HT1080 (cell line): ENCODE data around the gene COQ4. TPM values are rescaled to one million over a fixed set of nuclear protein-coding genes. Genes with fewer than 3 reads are reported as not detected.

Experiments used
- DNase-seq: peaks from one replicate; pipeline ENCODE4 v3.0.0-alpha.2; 2015; ENCODE audit warnings: low read depth
- total RNA-seq: library from RNA; depleted of rRNA; stranded (reverse); fragments of >200 nt; shearing (Covaris generic); gene quantifications from 2 replicates; pipeline ENCODE4 v1.2.3, GENCODE V29; 2014

Gene COQ4
- total RNA-seq, 1 experiment from 2014 or later: 77.9 TPM

- no peak for DNase-seq
Measured at GRCh38 chr9:128340691-128341434, 18.2 kb downstream of the COQ4 start.

- peak; percentile 68 for DNase-seq
Measured at GRCh38 chr9:128341435-128341849, 18.8 kb downstream of the COQ4 start.

GRCh38 chr9:128342971-128343680, 20.5 kb downstream of the COQ4 start:
- no peak for DNase-seq

- DNase-seq: no peak
Measured at GRCh38 chr9:128343855-128344254, 21.2 kb downstream of the COQ4 start.

GRCh38 chr9:128344931-128345605, 22.4 kb downstream of the COQ4 start:
- no peak for DNase-seq

GRCh38 chr9:128349125-128349524, 26.5 kb downstream of the COQ4 start:
- no peak for DNase-seq

GRCh38 chr9:128349772-128350171, 27.1 kb downstream of the COQ4 start:
- DNase-seq: no peak

GRCh38 chr9:128355451-128355850, 32.8 kb downstream of the COQ4 start:
- DNase-seq: no peak

GRCh38 chr9:128358090-128358489, 35.5 kb downstream of the COQ4 start:
- DNase-seq: no peak

GRCh38 chr9:128358861-128359260, 36.2 kb downstream of the COQ4 start:
- DNase-seq: no peak

- DNase-seq: no peak
Measured at GRCh38 chr9:128360826-128361225, 38.2 kb downstream of the COQ4 start.

- DNase-seq: no peak
Measured at GRCh38 chr9:128361296-128361985, 38.8 kb downstream of the COQ4 start.

GRCh38 chr9:128361986-128362646, 39.5 kb downstream of the COQ4 start:
- peak; percentile 82 for DNase-seq

- DNase-seq: no peak
Measured at GRCh38 chr9:128362774-128363173, 40.1 kb downstream of the COQ4 start.

- no peak for DNase-seq
Measured at GRCh38 chr9:128365525-128365924, 42.9 kb downstream of the COQ4 start.

- no peak for DNase-seq
Measured at GRCh38 chr9:128369024-128369706, 46.5 kb downstream of the COQ4 start.

- DNase-seq: no peak
Measured at GRCh38 chr9:128370367-128370751, 47.7 kb downstream of the COQ4 start.

- DNase-seq: peak; percentile 98
Measured at GRCh38 chr9:128370752-128371629, 48.4 kb downstream of the COQ4 start, which contains the start of gene URM1. Gene URM1 (plus strand): TSS chr9:128371374. CDS start chr9:128371381, 7 bp downstream.

GRCh38 chr9:128371630-128372117, 49.0 kb downstream of the COQ4 start:
- no peak for DNase-seq
